Nephron progenitor cell (in vitro differentiated cells): ENCODE results near the gene ADGRL4.

ENCODE experiments used
- DNase-seq: peaks from one replicate; pipeline ENCODE4 v3.0.0; 2021
- H3K27ac Mint-ChIP-seq: 2 replicates; pipeline ENCODE4 v1.8.0; 2021; ENCODE audit warnings: mild to moderate bottlenecking, moderate library complexity, mixed read lengths
- H3K27me3 Mint-ChIP-seq: 2 replicates; pipeline ENCODE4 v1.8.0; 2021; ENCODE audit warnings: mild to moderate bottlenecking, low read depth, mixed read lengths; ENCODE audit not compliant: poor library complexity
- H3K36me3 Mint-ChIP-seq: 2 replicates; pipeline ENCODE4 v1.8.0; 2021; ENCODE audit warnings: low read depth, mixed read lengths
- H3K4me1 Mint-ChIP-seq: 2 replicates; pipeline ENCODE4 v1.8.0; 2021; ENCODE audit warnings: mixed read lengths
- H3K4me3 Mint-ChIP-seq: 2 replicates; pipeline ENCODE4 v1.8.0; 2021; ENCODE audit warnings: mild to moderate bottlenecking, moderate library complexity, mixed read lengths
- H3K9me3 Mint-ChIP-seq: 2 replicates; pipeline ENCODE4 v1.8.0; 2021; ENCODE audit warnings: mild to moderate bottlenecking, moderate library complexity, mixed read lengths
- CTCF ChIP-seq: fragments of 200-600 bp; sonication (generic); IDR thresholded peaks from 2 replicates; pipeline ENCODE4 v1.5.0; 2021; ENCODE audit warnings: antibody characterized with exemption

Gene ADGRL4

DNA sequence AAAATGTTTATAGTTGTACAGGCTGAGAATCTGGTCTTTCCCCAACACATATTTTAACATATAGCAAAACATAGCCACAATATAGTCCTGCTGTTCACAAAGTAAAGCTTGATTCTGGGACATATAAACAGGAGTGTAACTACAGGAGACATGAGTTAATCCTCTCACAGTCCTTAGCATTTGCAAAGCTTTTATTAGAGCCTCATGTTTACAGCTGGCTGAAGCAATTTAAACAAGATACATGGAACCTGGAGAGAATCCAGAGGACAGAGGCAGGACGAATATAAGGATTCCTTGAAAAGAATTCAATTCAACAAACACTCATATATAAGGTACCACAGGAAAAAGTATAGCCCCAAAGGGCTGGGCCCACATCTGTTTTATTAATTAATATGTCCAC, 163.4 kb downstream of the ADGRL4 start:
- no peaks in the 10 kb centered on the region for H3K36me3 Mint-ChIP-seq
- TF ChIP-seq CTCF, result no peak
- no peak overlapping the region for H3K27ac Mint-ChIP-seq
- H3K4me3 Mint-ChIP-seq, result no peak overlapping the region
- H3K27me3 Mint-ChIP-seq, result no peaks in the 10 kb centered on the region
- peaks cover 4% of the 10 kb centered on the region for H3K9me3 Mint-ChIP-seq
- DNase-seq, result no peak
- H3K4me1 Mint-ChIP-seq, result peaks cover 16% of the 10 kb centered on the region

DNA sequence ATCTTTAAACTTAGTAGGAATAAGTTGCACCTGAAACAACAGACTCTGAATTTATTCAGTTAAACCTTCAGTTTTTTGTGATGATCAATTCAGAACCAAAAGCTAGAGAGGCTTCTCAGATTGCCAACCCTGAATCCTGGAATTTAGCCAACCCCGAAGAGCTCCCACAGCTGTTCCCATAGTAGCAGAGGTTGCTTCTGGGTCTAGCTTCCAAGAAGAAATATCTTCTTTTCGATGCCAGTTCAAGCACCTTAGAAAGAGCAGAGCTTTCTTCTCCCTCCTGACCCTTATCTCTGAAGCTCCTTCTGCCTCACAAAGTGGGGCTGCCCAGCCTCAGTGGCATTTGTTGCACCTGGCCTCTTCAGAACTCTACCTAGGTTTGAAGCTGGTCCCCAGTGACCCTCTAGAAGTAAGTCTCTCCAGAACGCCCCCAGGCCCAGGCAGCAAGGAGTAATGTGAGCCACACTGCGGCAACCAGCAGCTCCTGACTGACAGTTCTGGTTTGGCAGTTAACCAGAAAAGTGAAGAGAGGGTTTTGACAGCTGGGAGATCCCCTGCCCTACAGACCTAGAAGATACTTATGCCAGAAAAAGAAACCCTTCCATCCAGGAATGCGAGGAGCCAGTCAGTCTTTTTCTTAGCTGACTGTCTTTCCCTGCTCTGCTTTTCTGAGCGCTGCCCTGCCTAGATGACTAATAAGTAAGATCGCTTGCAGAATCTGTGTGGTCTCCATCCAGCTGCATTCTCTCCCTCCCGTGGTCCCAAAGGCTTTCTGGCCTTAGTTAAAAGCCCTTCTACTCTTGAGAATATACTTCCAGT, 165.9 kb downstream of the ADGRL4 start:
- peak; percentile 13 for DNase-seq
- Mint-ChIP-seq H3K36me3 (no peaks in the 10 kb centered on the region), H3K4me3 (no peak overlapping the region)

More for the DNA sequence above, 165.9 kb downstream of the ADGRL4 start:
- H3K27ac Mint-ChIP-seq, result peak overlapping the region; percentile 4
- no peak for TF ChIP-seq CTCF
- peaks cover 16% of the 10 kb centered on the region for H3K4me1 Mint-ChIP-seq
- peaks cover 2% of the 10 kb centered on the region for H3K27me3 Mint-ChIP-seq
- peaks cover 4% of the 10 kb centered on the region for H3K9me3 Mint-ChIP-seq
